NCI-H2107 (cell line): ENCODE data around the gene CAPN5.
"Not testable (repeated sequence)": the region's sequence is repeated elsewhere in the genome, so short reads cannot be mapped to it uniquely, and the experiment has no call there.

Experiments used
- DNase-seq: peaks from one replicate; lab custom pipeline; 2025; lab: John Stamatoyannopoulos, UW

CAPN5 gene

GRCh38 chr11:77083566-77084245 is 16.9 kb downstream of the CAPN5 start:
- DNase-seq: no peak

GRCh38 chr11:77084581-77085191 is 17.9 kb downstream of the CAPN5 start:
- DNase-seq: no peak

GRCh38 chr11:77085652-77086051 is 18.9 kb downstream of the CAPN5 start:
- DNase-seq: no peak

- no peak for DNase-seq
Measured at GRCh38 chr11:77086521-77087472, 20.0 kb downstream of the CAPN5 start.

- DNase-seq: no peak
Measured at GRCh38 chr11:77087723-77088225, 21.0 kb downstream of the CAPN5 start.

- no peak for DNase-seq
Measured at GRCh38 chr11:77088236-77089003, 21.6 kb downstream of the CAPN5 start.

- no peak for DNase-seq
Measured at GRCh38 chr11:77089004-77089545, 22.3 kb downstream of the CAPN5 start.

GRCh38 chr11:77090046-77090372 is 23.2 kb downstream of the CAPN5 start:
- no peak for DNase-seq

GRCh38 chr11:77090373-77091111 is 23.8 kb downstream of the CAPN5 start:
- no peak for DNase-seq

GRCh38 chr11:77091146-77091940 is 24.6 kb downstream of the CAPN5 start:
- peak; percentile 54 for DNase-seq

- no peak for DNase-seq
Measured at GRCh38 chr11:77092382-77092781, 25.6 kb downstream of the CAPN5 start.

GRCh38 chr11:77093056-77093891 is 26.5 kb downstream of the CAPN5 start:
- no peak for DNase-seq

GRCh38 chr11:77093987-77094840 is 27.4 kb downstream of the CAPN5 start:
- DNase-seq: no peak

- DNase-seq: no peak
Measured at GRCh38 chr11:77094841-77095365, 28.1 kb downstream of the CAPN5 start.

GRCh38 chr11:77095551-77096490 is 29.1 kb downstream of the CAPN5 start:
- DNase-seq: no peak

- DNase-seq: no peak
Measured at GRCh38 chr11:77096591-77097019, 29.8 kb downstream of the CAPN5 start.

- not testable (repeated sequence) for DNase-seq
Measured at GRCh38 chr11:77097180-77097579, 30.4 kb downstream of the CAPN5 start.
